Natural killer cell (primary cell): Measurements from ENCODE around the gene UNC93A. TPM values are rescaled to one million over a fixed set of nuclear protein-coding genes. Genes with fewer than 3 reads are reported as not detected.
"Not testable (repeated sequence)": the region's sequence is repeated elsewhere in the genome, so short reads cannot be mapped to it uniquely, and the experiment has no call there.

Experiments
- ATAC-seq, 3 donors: fragments of 150-1000 bp in 2 of 3; fragments of 200-7000 bp in 1 of 3; cut with Tn5 transposase; 1 replicate in 1 of 3; 2 replicates in 2 of 3; pipeline ENCODE4 v1.10.0; 2021; ENCODE audit warnings: mild to moderate bottlenecking in 2 of 3, moderate library complexity in 2 of 3
- DNase-seq, 2 donors: peaks; one replicate each; pipeline versions ENCODE4 v3.0.0 to v3.0.0-alpha.2; 2013 to 2021; ENCODE audit warnings: mixed read lengths in 1 of 2
- H3K27ac ChIP-seq: one replicate; pipeline ENCODE4 v1.5.1; 2013; ENCODE audit warnings: mild to moderate bottlenecking, low read length
- H3K27me3 ChIP-seq: one replicate; pipeline ENCODE4 v1.6.1; 2013; ENCODE audit warnings: low read length; ENCODE audit not compliant: control insufficient read depth, insufficient read depth
- H3K36me3 ChIP-seq: one replicate; pipeline ENCODE4 v1.6.1; 2013; ENCODE audit warnings: low read length; ENCODE audit not compliant: control insufficient read depth, insufficient read depth
- H3K4me1 ChIP-seq: one replicate; pipeline ENCODE4 v1.6.1; 2013; ENCODE audit warnings: low read length; ENCODE audit not compliant: control insufficient read depth, insufficient read depth
- H3K4me3 ChIP-seq: one replicate; pipeline ENCODE4 v1.5.1; 2013; ENCODE audit warnings: low read length
- H3K9me3 ChIP-seq: one replicate; pipeline ENCODE4 v1.6.1; 2013; ENCODE audit warnings: low read length; ENCODE audit not compliant: control insufficient read depth, insufficient read depth
- H3K27ac Mint-ChIP-seq, 2 donors: one replicate each; pipeline ENCODE4 v1.8.0; 2022; ENCODE audit warnings: mild to moderate bottlenecking in 2 of 2, mixed read lengths in 2 of 2, moderate library complexity in 1 of 2
- H3K27me3 Mint-ChIP-seq, 2 donors: one replicate each; pipeline ENCODE4 v1.8.0; 2022; ENCODE audit warnings: low read depth in 2 of 2, mixed read lengths in 2 of 2
- H3K36me3 Mint-ChIP-seq: one replicate; pipeline ENCODE4 v1.8.0; 2022; ENCODE audit warnings: mixed read lengths
- H3K4me1 Mint-ChIP-seq, 2 donors: one replicate each; pipeline ENCODE4 v1.8.0; 2022; ENCODE audit warnings: mixed read lengths in 2 of 2
- H3K4me3 Mint-ChIP-seq: one replicate; pipeline ENCODE4 v1.8.0; 2022; ENCODE audit warnings: mild to moderate bottlenecking, moderate library complexity, mixed read lengths
- H3K9me3 Mint-ChIP-seq, 2 donors: one replicate each; pipeline ENCODE4 v1.8.0; 2022; ENCODE audit warnings: mixed read lengths in 2 of 2
- WGBS: methylation state at CpG from one replicate; pipeline ENCODE4 v1.1.7; 2013; ENCODE audit warnings: missing lambda C conversion rate; ENCODE audit not compliant: insufficient coverage; 5-methylcytosine and 5-hydroxymethylcytosine counted together
- intact Hi-C: fragments of 100-400 bp; cut with micrococcal nuclease; formaldehyde crosslinking; loops from one replicate; pipeline ENCODE4 v1.14.2; 2022
- total RNA-seq, 4 donors: library from RNA; stranded (reverse); fragments of 120-200 nt in 1 of 4; gene quantifications; one replicate each; pipeline versions ENCODE4 v1.2.3 to v1.2.4, GENCODE V29; 2013 to 2022
- TF ChIP-seq, protein P1 (sequence below): fragments of 200-600 bp; IDR thresholded peaks from one replicate; pipeline ENCODE4 v1.8.0; 2022; ENCODE audit warnings: antibody characterized with exemption

Gene UNC93A
- total RNA-seq, 3 donors from 2014 or later (not counting 1 experiment from before 2014, with no cell fraction given), result not detected

DNA sequence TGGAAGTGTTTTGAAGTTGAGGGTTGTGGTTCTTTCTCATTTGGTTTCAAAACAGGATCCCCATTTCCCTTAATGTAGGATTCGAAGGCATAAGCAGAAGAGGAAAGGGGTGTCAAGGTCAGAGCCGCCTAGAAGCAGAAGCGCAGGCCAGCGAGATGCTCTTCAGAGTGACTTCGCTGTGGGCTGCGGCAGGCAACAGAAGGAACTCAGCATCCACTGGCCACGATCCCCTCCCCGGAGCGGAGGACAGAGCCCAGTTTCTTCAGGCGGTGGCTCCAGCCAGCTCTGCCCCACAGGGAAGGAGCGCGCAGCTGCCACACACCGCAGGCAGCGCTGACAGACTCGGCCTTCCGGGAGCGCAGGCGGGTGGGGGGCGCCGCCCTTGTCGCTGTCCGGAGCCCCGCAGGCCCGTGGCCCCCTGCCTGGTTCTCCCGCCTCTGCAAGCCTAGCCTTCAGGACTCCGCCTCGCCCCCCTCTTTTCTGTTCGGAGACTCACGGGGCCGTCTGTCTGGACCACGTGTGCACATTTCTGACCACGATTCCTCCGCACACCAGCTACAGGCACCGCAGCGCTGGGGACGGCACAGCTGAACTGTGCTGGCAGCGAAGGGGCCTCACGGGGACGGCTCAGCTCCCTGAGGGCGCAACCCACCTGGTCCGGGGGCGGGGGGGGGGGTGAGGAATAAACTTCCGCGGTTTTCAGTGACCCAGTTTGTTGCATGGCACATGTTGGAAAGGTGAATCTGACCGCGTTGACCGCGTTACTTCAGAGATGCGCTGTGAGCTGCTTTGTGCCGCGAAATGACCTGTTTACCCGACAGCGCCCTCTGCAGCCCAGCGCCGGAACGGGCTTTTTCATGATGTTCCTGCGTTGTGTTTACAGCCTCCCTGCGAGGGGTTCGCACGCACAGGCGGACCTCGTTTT, 59.9 kb downstream of the UNC93A start:
- Mint-ChIP-seq H3K36me3 (no peaks in the 10 kb centered on the region), H3K27me3 (peaks cover 47 to 54% of the 10 kb centered on the region in 2 donors), H3K27ac (no peak overlapping the region), H3K9me3 (no peaks in the 10 kb centered on the region), H3K4me3 (peak overlapping the region; percentile 79), H3K4me1 (peaks cover 18 to 20% of the 10 kb centered on the region in 2 donors)
- Histone ChIP-seq H3K4me3 (peak overlapping the region; percentile 22), H3K27ac (no peak overlapping the region), H3K9me3 (no peaks in the 10 kb centered on the region), H3K36me3 (no peaks in the 10 kb centered on the region), H3K4me1 (peaks cover 15% of the 10 kb centered on the region), H3K27me3 (peaks cover 2% of the 10 kb centered on the region)
- TF ChIP-seq, protein P1, sequence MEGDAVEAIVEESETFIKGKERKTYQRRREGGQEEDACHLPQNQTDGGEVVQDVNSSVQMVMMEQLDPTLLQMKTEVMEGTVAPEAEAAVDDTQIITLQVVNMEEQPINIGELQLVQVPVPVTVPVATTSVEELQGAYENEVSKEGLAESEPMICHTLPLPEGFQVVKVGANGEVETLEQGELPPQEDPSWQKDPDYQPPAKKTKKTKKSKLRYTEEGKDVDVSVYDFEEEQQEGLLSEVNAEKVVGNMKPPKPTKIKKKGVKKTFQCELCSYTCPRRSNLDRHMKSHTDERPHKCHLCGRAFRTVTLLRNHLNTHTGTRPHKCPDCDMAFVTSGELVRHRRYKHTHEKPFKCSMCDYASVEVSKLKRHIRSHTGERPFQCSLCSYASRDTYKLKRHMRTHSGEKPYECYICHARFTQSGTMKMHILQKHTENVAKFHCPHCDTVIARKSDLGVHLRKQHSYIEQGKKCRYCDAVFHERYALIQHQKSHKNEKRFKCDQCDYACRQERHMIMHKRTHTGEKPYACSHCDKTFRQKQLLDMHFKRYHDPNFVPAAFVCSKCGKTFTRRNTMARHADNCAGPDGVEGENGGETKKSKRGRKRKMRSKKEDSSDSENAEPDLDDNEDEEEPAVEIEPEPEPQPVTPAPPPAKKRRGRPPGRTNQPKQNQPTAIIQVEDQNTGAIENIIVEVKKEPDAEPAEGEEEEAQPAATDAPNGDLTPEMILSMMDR, result peak; percentile 62
- WGBS, result under 1% methylated on average over 62 of the region's 62 CpGs
- intact Hi-C loops, result no loop called here
- DNase-seq (peak; percentile 59 to 89), ATAC-seq (peak; percentile 79 to 84 (median 81))

DNA sequence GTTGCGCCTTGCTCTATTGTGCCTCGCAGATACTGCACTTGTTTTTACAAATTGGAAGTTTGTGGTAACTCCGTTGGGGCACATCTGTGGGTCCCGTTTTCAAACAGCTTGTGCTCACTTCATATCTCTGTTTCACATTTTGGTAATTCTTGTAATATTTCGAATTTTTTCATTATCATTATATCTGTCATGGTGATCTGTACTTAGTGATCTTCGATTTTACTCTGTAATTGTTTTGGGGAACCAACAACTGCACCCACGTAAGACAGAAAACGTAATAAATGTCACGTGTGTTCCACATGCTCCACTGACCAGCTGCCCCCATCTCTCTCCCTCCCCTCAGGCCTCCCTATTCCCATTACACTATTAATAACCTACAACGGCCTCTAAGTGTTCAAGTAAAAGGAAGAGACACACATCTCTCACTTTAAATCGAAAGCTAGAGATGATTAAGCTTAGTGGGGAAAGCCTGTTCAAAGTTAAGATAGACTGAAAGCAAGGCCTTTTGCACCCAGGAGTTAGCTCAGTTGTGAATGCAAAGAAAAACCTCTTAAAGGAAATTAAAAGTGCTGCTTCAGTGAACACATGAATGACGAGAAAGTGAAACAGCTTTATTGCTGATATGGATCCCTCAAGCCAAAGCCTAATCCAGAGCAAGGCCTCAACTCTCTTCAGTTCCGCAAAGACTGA, 60.7 kb downstream of the UNC93A start:
- H3K27me3 ChIP-seq, result peaks cover 2% of the 10 kb centered on the region
- no peaks in the 10 kb centered on the region for H3K9me3 ChIP-seq
- Mint-ChIP-seq H3K27ac (no peak overlapping the region), H3K36me3 (no peaks in the 10 kb centered on the region), H3K9me3 (no peaks in the 10 kb centered on the region), H3K4me3 (peak overlapping the region; percentile 79), H3K27me3 (peaks cover 43 to 51% of the 10 kb centered on the region in 2 donors), H3K4me1 (peaks cover 18 to 20% of the 10 kb centered on the region in 2 donors)
- H3K27ac ChIP-seq, result no peak overlapping the region
- TF ChIP-seq, protein P1, result no peak
- H3K4me3 ChIP-seq, result no peak overlapping the region
- H3K36me3 ChIP-seq, result no peaks in the 10 kb centered on the region
- WGBS, result 50% methylated on average over 11 of the region's 13 CpGs
- ATAC-seq, result no peak
- peak in 1 of 2 donors; percentile 8 for DNase-seq
- H3K4me1 ChIP-seq, result peaks cover 15% of the 10 kb centered on the region
- intact Hi-C loops, result no loop called here

DNA sequence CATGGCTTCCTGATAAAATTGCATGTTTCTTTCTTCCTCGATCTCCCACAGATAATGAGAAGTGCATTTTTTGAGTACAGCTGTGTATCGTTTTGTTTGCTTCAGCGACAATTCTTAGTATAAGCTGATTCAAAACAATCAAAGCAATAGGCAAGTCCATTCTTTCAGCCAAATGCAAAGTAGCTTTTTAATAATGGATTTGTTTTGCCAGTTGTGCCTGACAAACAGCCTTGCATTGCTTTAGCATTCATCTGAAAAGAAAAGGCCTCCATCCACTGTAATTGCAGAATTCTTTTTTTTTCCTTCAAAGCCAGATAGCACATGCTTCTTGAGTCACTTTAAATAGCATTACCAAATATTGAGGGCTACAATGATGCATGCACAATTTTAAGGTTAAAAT, 65.8 kb downstream of the UNC93A start:
- Mint-ChIP-seq H3K9me3 (no peaks in the 10 kb centered on the region), H3K4me3 (no peak overlapping the region), H3K27me3 (peaks cover 13 to 24% of the 10 kb centered on the region in 2 donors), H3K4me1 (peaks cover 0 to 1% of the 10 kb centered on the region in 2 donors), H3K27ac (no peak overlapping the region), H3K36me3 (no peaks in the 10 kb centered on the region)
- ATAC-seq (no peak), DNase-seq (no peak)
- H3K4me1 ChIP-seq, result no peaks in the 10 kb centered on the region
- H3K9me3 ChIP-seq, result no peaks in the 10 kb centered on the region
- intact Hi-C loops, result no loop called here
- no peaks in the 10 kb centered on the region for H3K27me3 ChIP-seq
- no peak overlapping the region for H3K27ac ChIP-seq
- H3K4me3 ChIP-seq, result no peak overlapping the region
- no peaks in the 10 kb centered on the region for H3K36me3 ChIP-seq
- TF ChIP-seq, protein P1, result no peak
- WGBS, result 90% methylated on average over 3 of the region's 3 CpGs

DNA sequence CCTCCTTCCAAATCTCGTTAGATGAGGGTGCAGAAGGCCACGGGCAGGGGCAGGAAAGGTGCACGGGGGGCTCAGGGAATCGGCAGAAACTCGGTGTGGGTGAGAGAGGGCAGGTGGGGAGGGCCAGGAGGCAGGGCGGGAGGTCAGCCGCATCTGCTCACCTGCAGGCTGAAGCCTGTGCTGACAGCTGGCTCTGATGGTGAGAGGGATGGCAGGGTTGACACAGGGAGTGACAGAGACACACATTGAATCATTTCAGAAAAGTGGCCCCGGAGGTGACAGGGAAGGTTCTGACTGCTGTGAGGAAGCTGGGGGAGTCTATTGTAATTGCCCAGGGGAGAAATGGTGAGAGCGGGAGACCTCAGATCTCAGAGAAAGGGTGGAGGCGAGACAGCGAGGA, 67.3 kb downstream of the UNC93A start:
- not testable (repeated sequence) for H3K9me3 ChIP-seq, ATAC-seq, H3K9me3 Mint-ChIP-seq

DNA sequence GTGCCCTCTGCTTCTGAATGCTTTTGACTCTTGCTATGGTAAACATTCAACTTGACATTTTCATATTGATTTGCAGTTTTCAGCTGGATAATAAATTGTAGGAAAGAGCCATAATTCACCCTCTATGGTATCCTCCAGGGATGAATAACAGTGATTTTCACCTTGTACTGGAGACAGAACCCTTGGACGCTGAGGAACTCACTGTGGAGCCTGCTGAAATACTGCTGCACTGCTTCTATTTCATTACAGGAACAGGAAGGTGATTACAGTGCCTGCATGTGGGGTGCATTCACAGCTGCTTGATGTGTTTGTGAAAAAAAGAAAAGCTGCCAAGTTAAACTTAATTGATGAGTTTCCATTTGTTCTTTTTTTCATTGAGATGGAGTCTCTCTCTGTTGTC, 70.1 kb downstream of the UNC93A start:
- H3K9me3 Mint-ChIP-seq, H3K27ac ChIP-seq, H3K27me3 ChIP-seq, H3K9me3 ChIP-seq, H3K4me1 ChIP-seq, H3K4me3 ChIP-seq, intact Hi-C loops, H3K36me3 Mint-ChIP-seq, H3K4me1 Mint-ChIP-seq, H3K4me3 Mint-ChIP-seq, H3K36me3 ChIP-seq, DNase-seq, ATAC-seq, H3K27ac Mint-ChIP-seq: not testable (repeated sequence)
- H3K27me3 Mint-ChIP-seq, result peaks cover 3 to 16% of the 10 kb centered on the region in 2 donors
- WGBS, result 54% methylated on average over 1 of the region's 1 CpG

More for the DNA sequence above, 67.3 kb downstream of the UNC93A start:
- H3K4me3 Mint-ChIP-seq, H3K4me1 Mint-ChIP-seq, H3K27ac ChIP-seq, H3K4me3 ChIP-seq, H3K27ac Mint-ChIP-seq, H3K27me3 ChIP-seq, intact Hi-C loops, H3K4me1 ChIP-seq, DNase-seq, H3K36me3 ChIP-seq, H3K36me3 Mint-ChIP-seq: not testable (repeated sequence)
- 74% methylated on average over 3 of the region's 11 CpGs for WGBS
- peaks cover 9 to 28% of the 10 kb centered on the region in 2 donors for H3K27me3 Mint-ChIP-seq
